HG03378 (cell line): ENCODE measurements around the gene SEMA4A.
"Not testable (repeated sequence)": the region's sequence is repeated elsewhere in the genome, so short reads cannot be mapped to it uniquely, and the experiment has no call there.

Source experiments
- ATAC-seq: cut with Tn5 transposase; IDR thresholded peaks from one replicate; pipeline ENCODE4 v1.9.1; 2021; ENCODE audit warnings: mild to moderate bottlenecking, moderate library complexity; ENCODE audit not compliant: unreplicated experiment

SEMA4A gene

GRCh38 chr1:156155756-156156510 lies 2.5 kb downstream of the SEMA4A start:
- ATAC-seq: no peak

DNA sequence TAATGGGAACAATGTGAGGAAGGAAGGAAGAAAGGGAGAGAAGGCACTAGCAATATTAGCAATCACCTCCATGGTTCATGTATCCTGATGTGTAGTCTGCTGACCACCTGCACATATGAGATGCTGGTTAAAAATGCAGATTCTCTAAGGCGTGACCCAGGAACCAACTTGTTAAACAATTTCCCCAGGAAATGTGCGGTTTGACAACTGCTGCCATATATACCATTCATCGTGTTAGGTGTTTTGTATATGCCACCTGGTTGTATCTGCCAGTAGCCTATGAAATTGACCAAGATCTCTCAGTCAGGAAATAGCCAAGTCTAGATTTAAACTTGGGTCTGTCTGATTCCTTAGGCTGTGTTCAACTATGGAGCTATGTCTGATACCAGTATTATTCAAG lies 4.1 kb downstream of the SEMA4A start:
- no peak for ATAC-seq

GRCh38 chr1:156157966-156158365 lies 4.6 kb downstream of the SEMA4A start:
- no peak for ATAC-seq

- no peak for ATAC-seq
These were observed 6.8 kb downstream of the SEMA4A start for GRCh38 chr1:156160000-156160742.

DNA sequence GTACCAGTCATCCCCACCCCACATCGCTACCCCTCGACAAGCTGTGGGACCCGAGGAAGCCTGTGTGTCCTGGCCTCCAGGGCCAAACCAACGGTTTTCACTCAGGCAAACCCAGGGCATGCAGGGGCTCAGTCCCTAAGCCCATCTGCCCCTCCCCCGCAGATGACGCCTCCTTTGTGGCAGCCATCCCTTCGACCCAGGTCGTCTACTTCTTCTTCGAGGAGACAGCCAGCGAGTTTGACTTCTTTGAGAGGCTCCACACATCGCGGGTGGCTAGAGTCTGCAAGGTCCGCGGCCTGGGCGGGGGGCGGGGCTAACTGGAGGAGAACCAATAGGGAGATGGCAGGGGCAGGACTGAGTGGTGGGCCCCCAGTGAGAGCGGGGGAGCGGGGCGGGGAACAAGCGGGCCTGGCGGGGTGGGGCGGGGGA lies 7.4 kb downstream of the SEMA4A start:
- no peak for ATAC-seq

- no peak for ATAC-seq
These were observed 9.1 kb downstream of the SEMA4A start for GRCh38 chr1:156162430-156163037.

DNA sequence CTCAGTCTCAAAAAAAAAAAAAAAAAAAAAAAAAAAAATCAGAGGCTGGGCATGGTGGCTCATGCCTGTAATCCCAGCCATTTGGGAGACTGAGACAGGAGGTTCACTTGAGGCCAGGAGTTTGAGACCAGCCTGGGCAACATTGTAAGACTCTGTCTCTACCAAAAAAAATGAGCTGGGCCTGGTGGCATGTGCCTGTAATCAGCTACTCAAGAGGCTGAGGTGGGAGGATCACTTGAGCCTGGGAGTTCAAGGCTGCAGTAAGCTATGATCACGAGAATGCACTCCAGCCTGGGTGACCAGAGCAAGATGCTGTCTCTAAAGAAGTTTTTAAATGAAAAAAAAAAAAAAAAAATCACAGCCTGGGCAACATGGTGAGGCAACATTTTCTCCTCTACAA lies 10.3 kb downstream of the SEMA4A start:
- no peak for ATAC-seq

DNA sequence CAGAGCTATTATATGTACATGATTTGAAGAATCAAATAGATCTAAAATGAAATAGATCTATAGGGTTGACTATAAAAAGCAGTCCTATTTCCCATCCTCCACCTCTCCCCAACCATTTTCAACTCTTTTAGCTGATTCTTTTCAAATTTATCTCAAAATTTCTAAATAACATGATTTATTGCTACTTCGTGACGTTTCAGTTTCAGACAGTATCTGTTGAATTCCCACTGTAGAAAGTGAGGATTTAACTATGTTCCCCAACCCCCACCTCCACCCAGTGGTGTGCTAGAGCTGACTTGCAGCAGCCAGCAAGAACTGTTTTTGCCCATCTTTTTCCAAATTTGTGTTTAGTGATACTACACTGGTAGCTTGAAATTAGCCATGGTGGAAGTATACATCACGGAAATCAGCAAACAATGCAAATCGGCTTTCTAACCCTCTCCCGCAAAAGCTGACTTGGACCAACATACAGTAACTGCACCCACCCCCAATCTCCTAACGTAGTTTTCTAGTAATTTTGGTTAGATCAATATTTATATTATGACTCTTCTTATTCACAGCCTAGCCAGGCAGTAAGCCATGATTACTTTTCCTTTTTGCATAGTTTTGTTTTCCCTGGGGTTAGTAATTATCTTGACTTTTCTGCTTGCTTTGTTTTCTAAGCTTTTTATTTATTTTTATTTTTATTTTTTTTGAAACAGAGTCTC lies 10.9 kb downstream of the SEMA4A start:
- ATAC-seq: no peak

DNA sequence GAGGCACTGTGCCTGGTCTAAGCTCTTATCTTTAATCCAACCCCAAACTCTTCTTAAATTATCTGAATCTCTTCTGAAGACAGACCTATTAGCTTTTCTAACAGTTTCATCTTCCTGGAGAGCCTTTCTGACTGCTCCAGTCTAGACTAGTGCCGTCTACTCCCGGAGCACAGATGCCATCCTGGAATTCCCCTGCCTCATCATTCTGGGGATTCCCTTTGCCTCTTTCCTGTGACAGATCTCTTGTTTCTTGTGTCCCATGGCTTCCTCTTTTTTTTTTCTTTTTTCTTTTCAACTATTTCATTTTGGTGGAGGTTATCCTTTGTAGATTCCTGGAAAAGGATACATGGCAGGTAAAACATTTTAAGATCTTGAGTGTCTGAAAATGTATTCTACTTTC lies 11.7 kb downstream of the SEMA4A start:
- no peak for ATAC-seq

DNA sequence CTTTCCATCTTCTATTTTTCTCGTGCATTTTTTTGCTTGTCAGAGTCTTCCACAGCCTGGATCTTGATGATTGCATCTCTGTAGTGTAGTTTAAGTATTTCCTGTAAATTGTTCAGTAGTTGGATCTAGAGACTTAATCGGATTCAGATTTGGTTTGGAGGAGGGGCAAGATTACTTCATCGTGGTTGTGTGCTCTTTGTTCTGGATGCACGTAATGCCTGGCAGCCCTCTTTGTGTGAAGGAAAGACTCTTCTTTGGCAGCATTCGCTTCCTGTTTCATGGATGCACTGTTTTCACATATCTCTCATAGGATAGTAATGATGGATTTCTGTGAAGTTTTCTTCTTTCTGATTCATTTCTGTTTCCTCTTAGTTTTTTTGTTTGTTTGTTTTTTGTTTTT lies 14.2 kb downstream of the SEMA4A start:
- ATAC-seq: no peak

GRCh38 chr1:156172696-156173470 lies 19.5 kb downstream of the SEMA4A start:
- ATAC-seq: no peak

DNA sequence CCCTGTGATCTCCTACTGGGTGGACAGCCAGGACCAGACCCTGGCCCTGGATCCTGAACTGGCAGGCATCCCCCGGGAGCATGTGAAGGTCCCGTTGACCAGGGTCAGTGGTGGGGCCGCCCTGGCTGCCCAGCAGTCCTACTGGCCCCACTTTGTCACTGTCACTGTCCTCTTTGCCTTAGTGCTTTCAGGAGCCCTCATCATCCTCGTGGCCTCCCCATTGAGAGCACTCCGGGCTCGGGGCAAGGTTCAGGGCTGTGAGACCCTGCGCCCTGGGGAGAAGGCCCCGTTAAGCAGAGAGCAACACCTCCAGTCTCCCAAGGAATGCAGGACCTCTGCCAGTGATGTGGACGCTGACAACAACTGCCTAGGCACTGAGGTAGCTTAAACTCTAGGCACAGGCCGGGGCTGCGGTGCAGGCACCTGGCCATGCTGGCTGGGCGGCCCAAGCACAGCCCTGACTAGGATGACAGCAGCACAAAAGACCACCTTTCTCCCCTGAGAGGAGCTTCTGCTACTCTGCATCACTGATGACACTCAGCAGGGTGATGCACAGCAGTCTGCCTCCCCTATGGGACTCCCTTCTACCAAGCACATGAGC lies 23.3 kb downstream of the SEMA4A start:
- ATAC-seq: no peak

DNA sequence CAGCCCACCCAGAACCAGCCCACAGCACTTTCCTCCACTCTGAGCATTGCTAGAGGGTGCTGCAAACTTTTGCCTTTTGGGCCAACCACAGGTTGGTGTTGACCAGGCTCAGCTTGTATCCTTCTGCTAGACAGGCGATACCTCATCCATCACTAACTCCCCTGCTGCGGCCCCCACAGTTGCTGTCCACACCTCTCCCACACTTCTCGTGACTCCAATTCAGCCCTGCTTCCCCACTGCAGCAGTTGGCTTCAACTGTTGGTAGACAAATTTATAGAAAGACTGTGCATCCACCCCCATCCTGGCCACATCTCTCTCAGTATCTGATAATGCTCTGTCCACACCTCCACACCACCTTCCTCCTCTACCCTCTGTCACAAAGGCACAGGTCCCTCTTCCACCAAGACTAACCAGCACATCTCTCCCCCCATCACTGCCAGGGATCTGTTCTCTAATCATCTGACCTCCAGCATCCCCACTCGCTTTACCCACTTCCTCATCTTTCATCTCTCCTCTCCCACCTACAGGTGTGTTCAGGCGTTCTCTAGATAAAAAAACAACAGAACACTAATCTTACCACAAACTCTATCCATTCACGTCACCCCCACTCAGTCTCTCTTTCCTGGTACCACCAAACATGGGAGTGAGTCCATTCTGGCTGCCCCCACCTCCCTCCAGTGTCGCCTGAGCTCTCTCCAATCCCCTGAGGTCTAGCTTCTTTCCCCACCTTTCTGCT lies 24.7 kb downstream of the SEMA4A start:
- no peak for ATAC-seq

DNA sequence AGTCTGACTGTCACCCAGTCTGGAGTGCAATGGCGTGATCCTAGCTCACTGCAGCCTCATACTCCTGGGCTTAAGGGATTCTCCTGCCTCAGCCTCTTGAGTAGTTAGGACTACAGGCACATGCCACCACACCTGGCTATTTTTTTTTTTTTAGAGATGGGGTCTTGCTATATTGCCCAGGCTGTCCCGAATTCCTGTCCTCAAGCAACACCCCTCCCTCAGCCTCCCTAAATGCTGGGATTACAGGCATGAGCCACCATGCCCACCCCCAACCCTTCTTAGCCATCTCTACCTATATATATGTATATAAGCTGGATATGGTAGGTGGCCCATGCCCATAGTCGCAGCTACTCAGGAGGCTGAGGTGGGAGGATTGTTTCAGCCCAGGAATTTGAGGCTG lies 27.1 kb downstream of the SEMA4A start:
- no peak for ATAC-seq

- not testable (repeated sequence) for ATAC-seq
These were observed 28.1 kb downstream of the SEMA4A start for GRCh38 chr1:156181391-156181924.

GRCh38 chr1:156182010-156182779 lies 28.8 kb downstream of the SEMA4A start:
- ATAC-seq: not testable (repeated sequence)

- not testable (repeated sequence) for ATAC-seq
These were observed 33.2 kb downstream of the SEMA4A start for GRCh38 chr1:156186347-156187177.

DNA sequence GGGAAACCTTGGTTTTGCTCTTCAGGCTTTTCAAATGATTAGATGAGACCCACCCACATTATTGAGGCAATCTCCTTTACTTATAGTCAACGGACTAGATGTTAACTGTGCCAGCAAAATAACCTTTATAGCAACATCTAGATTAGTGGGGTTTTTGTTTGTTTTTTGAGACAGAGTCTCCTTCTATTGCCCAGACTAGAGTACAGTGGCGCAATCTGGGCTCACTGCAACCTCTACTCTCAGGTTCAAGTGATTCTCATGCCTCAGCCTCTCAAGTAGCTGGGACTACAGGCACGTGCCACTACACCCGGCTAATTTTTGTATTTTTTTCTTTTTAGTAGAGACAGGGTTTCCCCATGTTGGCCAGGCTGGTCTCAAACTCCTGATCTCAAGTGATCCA lies 36.9 kb downstream of the SEMA4A start:
- ATAC-seq: not testable (repeated sequence)
